K562 (cell line): ENCODE results near the gene TRIM27. TPM values are rescaled to one million over a fixed set of nuclear protein-coding genes. Genes with fewer than 3 reads are reported as not detected.

Source experiments
- CC2D1A ChIP-seq: fragments of 450-650 bp; IDR thresholded peaks from 2 replicates; pipeline ENCODE4 v1.6.1; 2017; ENCODE audit warnings: mild to moderate bottlenecking
- GABPA ChIP-seq: fragments of 200-800 bp; sonication (Bioruptor generic); conservative IDR thresholded peaks from 2 replicates; pipeline ENCODE4 v1.6.1; 2016; ENCODE audit warnings: low read depth, missing genetic modification characterization, missing compliant biosample characterization
- NUFIP1 ChIP-seq: fragments of 450-650 bp; IDR thresholded peaks from 2 replicates; pipeline ENCODE4 v1.6.1; 2018; ENCODE audit not compliant: partially characterized antibody
- RCOR1 ChIP-seq, 2 experiments: IDR thresholded peaks; 2 replicates each; pipeline ENCODE4 v1.6.1; 2012; ENCODE audit warnings: low read depth in 2 of 2, low read length in 2 of 2, borderline replicate concordance in 1 of 2, improper control_type of control experiment in 1 of 2
- ZBTB40 ChIP-seq, 2 experiments: fragments of 450-650 bp in 1 of 2; sonication (generic) in 1 of 2; formaldehyde crosslinking in 1 of 2; IDR thresholded peaks; 2 replicates each; pipeline versions ENCODE4 v1.7.1 to v1.9.0; 2016 to 2022; ENCODE audit warnings: inconsistent platforms in 1 of 2, mild to moderate bottlenecking in 1 of 2, missing genetic modification reagents in 1 of 2
- ZBTB8A ChIP-seq: fragments of 450-650 bp; IDR thresholded peaks from 2 replicates; pipeline ENCODE4 v1.6.1; 2018; ENCODE audit warnings: mild to moderate bottlenecking, moderate library complexity; ENCODE audit not compliant: partially characterized antibody
- ZNF696 ChIP-seq: fragments of 250-450 bp; sonication (Bioruptor Pico); conservative IDR thresholded peaks from 2 replicates; pipeline ENCODE4 v1.4.0; 2020; ENCODE audit warnings: mild to moderate bottlenecking, moderate library complexity
- polyA plus RNA-seq, 8 experiments: library from polyadenylated mRNA; depleted of rRNA in 4 of 8; stranded (reverse) in 5 of 8; unstranded in 3 of 8; fragments of >200 nt; fragmentation: Nextera tagmentation in 2 of 8; fragmentation: Illumina TruSeq in 1 of 8; extraction: Ambion mirVana in 2 of 8; extraction: Trizol in 1 of 8; gene quantifications; 2 replicates each; pipeline versions ENCODE4 v1.2.1 to v1.2.3, GENCODE V29; 2011 to 2014; ENCODE audit warnings: inconsistent platforms in 1 of 8, missing spikeins in 1 of 8
- total RNA-seq, 7 experiments: library from RNA; depleted of rRNA in 6 of 7; stranded (reverse); fragments of >200 nt in 6 of 7; fragmentation: Illumina TruSeq in 2 of 7; extraction: Trizol in 2 of 7; gene quantifications; 2 replicates each; pipeline versions ENCODE4 v1.2.1 to v1.2.3, GENCODE V29; 2011 to 2021; ENCODE audit warnings: low replicate concordance in 1 of 7
- TF ChIP-seq, protein P1 (sequence below), 2 experiments: fragments of 450-650 bp; formaldehyde crosslinking in 1 of 2; IDR thresholded peaks; 2 replicates each; pipeline versions ENCODE4 v1.4.0 to v1.6.1; 2014 to 2020; ENCODE audit warnings: mild to moderate bottlenecking in 2 of 2, borderline replicate concordance in 1 of 2, low read depth in 1 of 2

Gene TRIM27
- total and polyA plus RNA-seq, 9 of the 15 experiments (the other 6 are each of a cell fraction or from before 2014, with no cell fraction given): 37.7 to 235 (median 122) TPM

DNA sequence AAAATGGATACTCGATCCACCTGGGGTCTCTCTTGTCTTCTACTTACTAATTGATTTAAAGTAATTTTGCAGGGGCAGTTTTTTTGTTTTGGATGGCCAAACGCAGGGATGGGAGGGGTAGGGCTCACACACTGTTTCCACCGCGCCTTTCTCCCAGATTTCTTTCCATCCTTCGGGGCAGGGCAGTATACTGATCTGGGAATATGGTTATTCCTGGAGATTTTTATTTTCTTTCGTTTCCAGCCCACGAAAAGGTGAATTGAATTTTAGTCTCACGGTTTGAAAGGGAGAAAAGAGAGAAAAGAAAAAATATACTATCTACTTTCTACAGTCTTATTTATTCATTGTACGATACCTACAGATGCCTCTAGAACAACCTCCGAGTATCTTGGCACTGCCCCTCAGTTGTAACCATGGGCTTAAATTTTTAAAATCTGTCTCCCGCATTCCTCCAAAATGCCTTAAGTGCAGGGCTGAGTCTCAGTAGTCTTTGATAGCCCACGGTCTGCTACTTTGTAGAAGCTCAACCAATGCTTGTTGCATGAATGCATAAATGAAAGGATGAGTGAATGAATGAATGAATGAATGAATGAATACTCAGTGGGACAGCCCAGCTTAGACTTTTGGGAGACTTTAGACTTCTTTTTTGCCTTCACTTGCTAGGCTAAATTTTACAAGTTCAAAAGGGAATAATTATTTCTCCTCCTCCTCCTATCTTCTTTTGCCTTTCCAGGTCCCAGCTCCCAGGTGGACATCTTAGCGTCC lies 18.1 kb upstream of the TRIM27 start (continued):
- TF ChIP-seq, protein P1, sequence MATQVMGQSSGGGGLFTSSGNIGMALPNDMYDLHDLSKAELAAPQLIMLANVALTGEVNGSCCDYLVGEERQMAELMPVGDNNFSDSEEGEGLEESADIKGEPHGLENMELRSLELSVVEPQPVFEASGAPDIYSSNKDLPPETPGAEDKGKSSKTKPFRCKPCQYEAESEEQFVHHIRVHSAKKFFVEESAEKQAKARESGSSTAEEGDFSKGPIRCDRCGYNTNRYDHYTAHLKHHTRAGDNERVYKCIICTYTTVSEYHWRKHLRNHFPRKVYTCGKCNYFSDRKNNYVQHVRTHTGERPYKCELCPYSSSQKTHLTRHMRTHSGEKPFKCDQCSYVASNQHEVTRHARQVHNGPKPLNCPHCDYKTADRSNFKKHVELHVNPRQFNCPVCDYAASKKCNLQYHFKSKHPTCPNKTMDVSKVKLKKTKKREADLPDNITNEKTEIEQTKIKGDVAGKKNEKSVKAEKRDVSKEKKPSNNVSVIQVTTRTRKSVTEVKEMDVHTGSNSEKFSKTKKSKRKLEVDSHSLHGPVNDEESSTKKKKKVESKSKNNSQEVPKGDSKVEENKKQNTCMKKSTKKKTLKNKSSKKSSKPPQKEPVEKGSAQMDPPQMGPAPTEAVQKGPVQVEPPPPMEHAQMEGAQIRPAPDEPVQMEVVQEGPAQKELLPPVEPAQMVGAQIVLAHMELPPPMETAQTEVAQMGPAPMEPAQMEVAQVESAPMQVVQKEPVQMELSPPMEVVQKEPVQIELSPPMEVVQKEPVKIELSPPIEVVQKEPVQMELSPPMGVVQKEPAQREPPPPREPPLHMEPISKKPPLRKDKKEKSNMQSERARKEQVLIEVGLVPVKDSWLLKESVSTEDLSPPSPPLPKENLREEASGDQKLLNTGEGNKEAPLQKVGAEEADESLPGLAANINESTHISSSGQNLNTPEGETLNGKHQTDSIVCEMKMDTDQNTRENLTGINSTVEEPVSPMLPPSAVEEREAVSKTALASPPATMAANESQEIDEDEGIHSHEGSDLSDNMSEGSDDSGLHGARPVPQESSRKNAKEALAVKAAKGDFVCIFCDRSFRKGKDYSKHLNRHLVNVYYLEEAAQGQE (IDR thresholded peaks at IDR 0.05; ENCODE audit: borderline replicate concordance): peak; percentile 29; the same call in 1 of the 2 replicates
- TF ChIP-seq, protein P1 (CRISPR knock-in tag; IDR thresholded peaks at IDR 0.05; ENCODE audit: low read depth): no peak
- no peak for TF ChIP-seq ZNF696 (CRISPR knock-in tag)
- TF ChIP-seq CC2D1A: 0 out of 2 replicates have a peak, but pooled peaks have one; percentile 15
- TF ChIP-seq ZBTB40 (IDR thresholded peaks at IDR 0.05): peak; percentile 75; the same call in 1 of the 2 replicates
- no peak for TF ChIP-seq ZBTB40 (CRISPR knock-in tag; IDR thresholded peaks at IDR 0.05)
- TF ChIP-seq ZBTB8A: peak; percentile 85
- TF ChIP-seq GABPA (tag): 0 out of 2 replicates have a peak, but pooled peaks have one; percentile 23
- no peak for TF ChIP-seq NUFIP1
- TF ChIP-seq RCOR1 (IDR thresholded peaks at IDR 0.05; ENCODE audit: borderline replicate concordance in 1 of 2, low read depth in 2 of 2, low read length in 2 of 2): 0 out of 4 replicates have a peak, but pooled peaks of 1 of the 2 experiments have one; percentile 31
